Measurements from ENCODE around the gene KRT12. TPM values are rescaled to one million over a fixed set of nuclear protein-coding genes. Genes with fewer than 3 reads are reported as not detected.

Gene KRT12
- total RNA-seq, 1 donor from 2014 or later = not detected

GRCh38 chr17:40843242-40843641, 23.8 kb downstream of the KRT12 start:
- H3K4me1 ChIP-seq = no peaks in the 10 kb centered on the region
- no peak overlapping the region for H3K27ac ChIP-seq
- ATAC-seq (no peak), DNase-seq (no peak)
- H3K4me3 ChIP-seq = no peak overlapping the region
- no peaks in the 10 kb centered on the region for H3K36me3 ChIP-seq
- intact Hi-C loops (cut with DNase I) = no loop called here
- H3K9me3 ChIP-seq = no peaks in the 10 kb centered on the region
- TF ChIP-seq CTCF (IDR thresholded peaks at IDR 0.05) = no peak
- H3K27me3 ChIP-seq (ENCODE audit: low read depth) = no peaks in the 10 kb centered on the region

- Histone ChIP-seq H3K4me3 (no peak overlapping the region), H3K4me1 (no peaks in the 10 kb centered on the region), H3K9me3 (no peaks in the 10 kb centered on the region), H3K27me3 (ENCODE audit: low read depth) (no peaks in the 10 kb centered on the region), H3K27ac (no peak overlapping the region), H3K36me3 (no peaks in the 10 kb centered on the region)
- no peak for ATAC-seq
- intact Hi-C loops (cut with DNase I) = no loop called here
- no peak for TF ChIP-seq CTCF (IDR thresholded peaks at IDR 0.05)
- no peak for DNase-seq
Measured at GRCh38 chr17:40841246-40841645, 25.8 kb downstream of the KRT12 start.

- H3K27me3 ChIP-seq (ENCODE audit: low read depth) = no peaks in the 10 kb centered on the region
- DNase-seq = no peak
- no peak for ATAC-seq
- no peaks in the 10 kb centered on the region for H3K9me3 ChIP-seq
- no peak for TF ChIP-seq CTCF (IDR thresholded peaks at IDR 0.05)
- intact Hi-C loops (cut with DNase I) = no loop called here
- peaks cover 10% of the 10 kb centered on the region for H3K36me3 ChIP-seq
- no peak overlapping the region for H3K27ac ChIP-seq
- no peak overlapping the region for H3K4me3 ChIP-seq
- no peaks in the 10 kb centered on the region for H3K4me1 ChIP-seq
Measured at GRCh38 chr17:40839194-40839593, 27.8 kb downstream of the KRT12 start.

GRCh38 chr17:40836020-40836419, 31.0 kb downstream of the KRT12 start:
- intact Hi-C loops (cut with DNase I) = no loop called here
- Histone ChIP-seq H3K9me3 (no peaks in the 10 kb centered on the region), H3K27me3 (ENCODE audit: low read depth) (no peaks in the 10 kb centered on the region), H3K4me1 (no peaks in the 10 kb centered on the region), H3K4me3 (no peak overlapping the region), H3K27ac (no peak overlapping the region), H3K36me3 (peaks cover 11% of the 10 kb centered on the region)
- no peak for TF ChIP-seq CTCF (IDR thresholded peaks at IDR 0.05)
- DNase-seq (no peak), ATAC-seq (no peak)

- Histone ChIP-seq H3K4me3 (no peak overlapping the region), H3K27me3 (ENCODE audit: low read depth) (no peaks in the 10 kb centered on the region), H3K9me3 (no peaks in the 10 kb centered on the region), H3K36me3 (peaks cover 11% of the 10 kb centered on the region), H3K4me1 (no peaks in the 10 kb centered on the region), H3K27ac (no peak overlapping the region)
- intact Hi-C loops (cut with DNase I) = no loop called here
- no peak for TF ChIP-seq CTCF (IDR thresholded peaks at IDR 0.05)
- no peak for ATAC-seq
- DNase-seq = no peak
Measured at GRCh38 chr17:40833882-40834281, 33.1 kb downstream of the KRT12 start.

GRCh38 chr17:40832840-40833239, 34.2 kb downstream of the KRT12 start:
- Histone ChIP-seq H3K4me1 (no peaks in the 10 kb centered on the region), H3K9me3 (no peaks in the 10 kb centered on the region), H3K36me3 (peaks cover 11% of the 10 kb centered on the region), H3K4me3 (no peak overlapping the region), H3K27me3 (ENCODE audit: low read depth) (no peaks in the 10 kb centered on the region), H3K27ac (no peak overlapping the region)
- no peak for TF ChIP-seq CTCF (IDR thresholded peaks at IDR 0.05)
- ATAC-seq (no peak), DNase-seq (no peak)
- intact Hi-C loops (cut with DNase I) = no loop called here
